MM.1S (cell line): ENCODE results near the gene PASD1.

Source experiments
- DNase-seq: peaks from one replicate; pipeline ENCODE4 v3.0.0-alpha.2; 2015
- H2AFZ ChIP-seq: fragments of 300-600 bp; sonication (generic); 2 replicates; pipeline ENCODE4 v1.6.0; 2016; ENCODE audit warnings: antibody characterized with exemption, low read length
- H3F3A ChIP-seq: fragments of 300-600 bp; sonication (generic); 2 replicates; pipeline ENCODE4 v1.6.1; 2016; ENCODE audit warnings: mild to moderate bottlenecking, antibody characterized with exemption, low read length, moderate library complexity, mixed read lengths; ENCODE audit not compliant: insufficient read depth
- H3K27ac ChIP-seq: fragments of 300-600 bp; sonication (generic); 2 replicates; pipeline ENCODE4 v1.5.1; 2016; ENCODE audit warnings: mild to moderate bottlenecking, low read length
- H3K27me3 ChIP-seq: fragments of 300-600 bp; sonication (generic); replicated peaks from 2 replicates; pipeline ENCODE4 v1.6.0; 2016; ENCODE audit warnings: low read length; ENCODE audit not compliant: insufficient read depth
- H3K36me3 ChIP-seq: fragments of 300-600 bp; sonication (generic); replicated peaks from 2 replicates; pipeline ENCODE4 v1.6.1; 2016; ENCODE audit warnings: mild to moderate bottlenecking, low read length, mixed read lengths; ENCODE audit not compliant: insufficient read depth
- H3K4me1 ChIP-seq: fragments of 300-600 bp; sonication (generic); 2 replicates; pipeline ENCODE4 v1.6.1; 2016; ENCODE audit warnings: low read length, mixed read lengths
- H3K4me2 ChIP-seq: fragments of 300-600 bp; sonication (generic); 2 replicates; pipeline ENCODE4 v1.6.0; 2016; ENCODE audit warnings: low read depth, low read length
- H3K4me3 ChIP-seq: fragments of 300-600 bp; sonication (generic); 2 replicates; pipeline ENCODE4 v1.5.1; 2016; ENCODE audit warnings: low read length, mixed read lengths
- H3K79me2 ChIP-seq: fragments of 300-600 bp; sonication (generic); 2 replicates; pipeline ENCODE4 v1.6.1; 2016; ENCODE audit warnings: mixed run types, low read length, mixed read lengths
- H3K9ac ChIP-seq: fragments of 300-600 bp; sonication (generic); 2 replicates; pipeline ENCODE4 v1.6.1; 2016; ENCODE audit warnings: low read length, mixed read lengths
- H3K9me2 ChIP-seq: fragments of 300-600 bp; sonication (generic); replicated peaks from 2 replicates; pipeline ENCODE4 v1.6.1; 2016; ENCODE audit warnings: mild to moderate bottlenecking, low read length, mixed read lengths; ENCODE audit not compliant: insufficient read depth
- H3K9me3 ChIP-seq: fragments of 300-600 bp; sonication (generic); replicated peaks from 2 replicates; pipeline ENCODE4 v1.6.1; 2016; ENCODE audit warnings: mild to moderate bottlenecking, low read length, mixed read lengths; ENCODE audit not compliant: insufficient read depth
- H4K20me1 ChIP-seq: fragments of 300-600 bp; sonication (generic); 2 replicates; pipeline ENCODE4 v1.6.1; 2016; ENCODE audit warnings: mild to moderate bottlenecking, low read length, moderate library complexity, mixed read lengths; ENCODE audit not compliant: insufficient read depth
- EZH2 ChIP-seq: fragments of 300-600 bp; sonication (generic); optimal IDR thresholded peaks from 2 replicates; pipeline ENCODE3; 2017; ENCODE audit warnings: low read depth, mild to moderate bottlenecking, antibody characterized with exemption, low read length, mixed read lengths
- EZH2phosphoT487 ChIP-seq: fragments of 300-600 bp; sonication (generic); IDR thresholded peaks from 2 replicates; pipeline ENCODE4 v1.6.1; 2018; ENCODE audit warnings: antibody characterized with exemption, low read length
- TF ChIP-seq, protein P1 (sequence below): fragments of 300-600 bp; sonication (generic); IDR thresholded peaks from 2 replicates; pipeline ENCODE4 v1.5.1; 2016; ENCODE audit warnings: antibody characterized with exemption, low read length, mixed read lengths

The PASD1 gene

DNA sequence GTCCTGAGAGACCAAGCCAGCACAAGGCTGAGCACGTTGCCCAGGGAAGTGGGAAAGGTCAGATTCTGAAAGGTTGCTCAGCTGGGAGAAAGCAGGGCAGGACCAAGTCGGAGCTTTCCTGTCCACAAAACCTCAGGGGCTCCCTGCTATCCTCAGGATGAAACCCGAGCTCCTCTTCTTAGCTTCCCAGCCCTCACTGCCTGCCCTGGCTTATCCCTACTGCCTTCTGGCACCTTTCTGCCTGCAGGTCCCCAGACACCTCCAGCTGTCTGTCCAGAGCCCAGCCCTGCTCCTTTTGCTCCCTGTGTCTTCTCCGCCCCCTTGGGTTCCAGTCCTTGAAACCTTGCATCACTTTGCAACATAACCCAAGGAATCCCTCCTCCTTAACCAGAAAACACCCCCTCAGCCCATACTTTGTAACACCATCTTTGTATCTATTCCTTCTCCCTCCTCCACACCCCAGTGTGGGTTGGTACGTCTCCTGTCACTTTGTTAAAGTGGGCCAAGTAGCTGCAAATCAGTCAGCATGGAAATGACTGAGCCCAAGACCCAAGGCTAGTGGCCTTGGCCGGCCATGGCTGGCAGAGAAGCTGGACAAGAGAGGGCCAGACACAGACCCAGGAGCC lies 111.8 kb downstream of the PASD1 start:
- Histone ChIP-seq H3K4me1 (no peaks in the 10 kb centered on the region), H3K4me3 (no peak overlapping the region), H3K9me3 (no peaks in the 10 kb centered on the region), H3K27me3 (no peaks in the 10 kb centered on the region), H3K4me2 (no peak overlapping the region), H3K9me2 (no peaks in the 10 kb centered on the region), H3K36me3 (no peaks in the 10 kb centered on the region), H3F3A (no peaks in the 10 kb centered on the region), H4K20me1 (no peaks in the 10 kb centered on the region), H3K79me2 (no peaks in the 10 kb centered on the region), H3K9ac (no peak overlapping the region), H2AFZ (no peak overlapping the region), H3K27ac (no peak overlapping the region)
- no peak for DNase-seq
- TF ChIP-seq, protein P1, sequence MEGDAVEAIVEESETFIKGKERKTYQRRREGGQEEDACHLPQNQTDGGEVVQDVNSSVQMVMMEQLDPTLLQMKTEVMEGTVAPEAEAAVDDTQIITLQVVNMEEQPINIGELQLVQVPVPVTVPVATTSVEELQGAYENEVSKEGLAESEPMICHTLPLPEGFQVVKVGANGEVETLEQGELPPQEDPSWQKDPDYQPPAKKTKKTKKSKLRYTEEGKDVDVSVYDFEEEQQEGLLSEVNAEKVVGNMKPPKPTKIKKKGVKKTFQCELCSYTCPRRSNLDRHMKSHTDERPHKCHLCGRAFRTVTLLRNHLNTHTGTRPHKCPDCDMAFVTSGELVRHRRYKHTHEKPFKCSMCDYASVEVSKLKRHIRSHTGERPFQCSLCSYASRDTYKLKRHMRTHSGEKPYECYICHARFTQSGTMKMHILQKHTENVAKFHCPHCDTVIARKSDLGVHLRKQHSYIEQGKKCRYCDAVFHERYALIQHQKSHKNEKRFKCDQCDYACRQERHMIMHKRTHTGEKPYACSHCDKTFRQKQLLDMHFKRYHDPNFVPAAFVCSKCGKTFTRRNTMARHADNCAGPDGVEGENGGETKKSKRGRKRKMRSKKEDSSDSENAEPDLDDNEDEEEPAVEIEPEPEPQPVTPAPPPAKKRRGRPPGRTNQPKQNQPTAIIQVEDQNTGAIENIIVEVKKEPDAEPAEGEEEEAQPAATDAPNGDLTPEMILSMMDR, result no peak
- no peak for TF ChIP-seq EZH2
- no peak for TF ChIP-seq EZH2phosphoT487

DNA sequence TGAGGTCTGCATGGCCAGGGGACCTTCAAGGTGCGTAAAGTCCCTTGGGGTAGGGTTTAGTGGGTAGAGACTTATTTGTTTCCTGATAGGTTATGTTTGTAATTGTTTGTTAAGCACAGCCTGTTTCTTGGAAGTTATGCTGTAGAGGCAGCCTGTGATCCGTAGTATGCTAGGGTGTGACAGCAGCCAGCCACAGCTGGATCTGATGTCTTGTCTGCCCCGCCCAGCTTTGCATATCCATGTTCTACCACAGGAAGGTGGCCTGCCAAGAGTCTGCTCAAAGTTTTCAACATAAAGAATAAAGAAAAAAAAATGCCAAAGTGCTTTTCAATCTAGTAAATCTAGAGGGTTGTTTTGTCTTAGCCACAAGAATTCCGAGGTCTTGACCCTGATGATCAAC lies 112.7 kb downstream of the PASD1 start:
- Histone ChIP-seq H3F3A (no peaks in the 10 kb centered on the region), H3K9me2 (no peaks in the 10 kb centered on the region)
- TF ChIP-seq EZH2, result no peak
- no peak for TF ChIP-seq EZH2phosphoT487
- TF ChIP-seq, protein P1, result no peak

DNA sequence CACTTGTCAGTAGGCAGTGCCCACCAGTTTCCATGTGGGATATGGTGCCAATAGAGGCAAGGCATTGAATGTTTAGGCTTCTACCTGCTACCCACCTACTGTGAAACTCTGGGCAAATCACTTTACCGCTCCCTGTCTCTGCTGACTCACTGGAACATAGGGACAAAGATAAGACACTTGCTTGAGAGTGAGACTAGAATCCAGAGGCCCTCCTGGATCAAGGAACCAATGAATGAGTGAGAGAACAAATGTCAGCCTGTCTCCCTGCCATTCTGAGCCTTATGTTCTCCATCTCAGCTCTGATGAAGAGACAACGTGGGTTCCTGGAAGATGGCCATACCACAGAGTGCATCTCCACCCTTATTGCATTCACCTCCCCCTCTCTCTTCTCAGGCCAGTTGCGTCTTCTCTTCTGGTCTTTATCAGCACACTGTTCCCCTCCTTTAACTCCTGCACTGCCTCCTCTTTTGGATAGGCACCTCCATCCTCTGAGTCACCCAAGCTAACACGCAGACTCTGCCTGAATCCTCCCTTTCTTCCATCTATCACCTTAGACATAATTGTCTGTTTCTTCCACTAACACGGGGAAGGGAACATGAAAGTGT lies 116.4 kb downstream of the PASD1 start:
- Histone ChIP-seq H3K4me3 (no peak overlapping the region), H2AFZ (no peak overlapping the region), H4K20me1 (no peaks in the 10 kb centered on the region), H3K79me2 (no peaks in the 10 kb centered on the region), H3F3A (no peaks in the 10 kb centered on the region), H3K36me3 (no peaks in the 10 kb centered on the region), H3K27ac (no peak overlapping the region), H3K9me3 (no peaks in the 10 kb centered on the region), H3K27me3 (no peaks in the 10 kb centered on the region), H3K4me2 (no peak overlapping the region), H3K9me2 (no peaks in the 10 kb centered on the region), H3K9ac (no peak overlapping the region), H3K4me1 (no peaks in the 10 kb centered on the region)
- no peak for TF ChIP-seq EZH2phosphoT487
- TF ChIP-seq, protein P1, result no peak
- no peak for TF ChIP-seq EZH2
- DNase-seq, result no peak

More for the DNA sequence above, 112.7 kb downstream of the PASD1 start:
- DNase-seq, result no peak
- H2AFZ ChIP-seq, result no peak overlapping the region
- H3K4me1 ChIP-seq, result no peaks in the 10 kb centered on the region
- no peaks in the 10 kb centered on the region for H3K27me3 ChIP-seq
- H3K79me2 ChIP-seq, result no peaks in the 10 kb centered on the region
- no peak overlapping the region for H3K4me3 ChIP-seq
- H3K9me3 ChIP-seq, result no peaks in the 10 kb centered on the region
- no peak overlapping the region for H3K4me2 ChIP-seq
- H3K27ac ChIP-seq, result no peak overlapping the region
- H4K20me1 ChIP-seq, result no peaks in the 10 kb centered on the region
- H3K9ac ChIP-seq, result no peak overlapping the region
- no peaks in the 10 kb centered on the region for H3K36me3 ChIP-seq
